Nephron (organoid): ENCODE results near the gene OSBPL5.

Experiments
- H3K27ac Mint-ChIP-seq, 3 experiments: 2 replicates each; pipeline ENCODE4 v1.8.0; 2020; ENCODE audit warnings: mixed read lengths in 3 of 3, mild to moderate bottlenecking in 2 of 3, moderate library complexity in 1 of 3
- H3K27me3 Mint-ChIP-seq: 2 replicates; pipeline ENCODE4 v1.8.0; 2021; ENCODE audit warnings: low read depth, mild to moderate bottlenecking, moderate library complexity, mixed read lengths
- H3K36me3 Mint-ChIP-seq: 2 replicates; pipeline ENCODE4 v1.8.0; 2020; ENCODE audit warnings: low read depth, mixed read lengths
- H3K4me1 Mint-ChIP-seq: 2 replicates; pipeline ENCODE4 v1.8.0; 2020; ENCODE audit warnings: mixed read lengths
- H3K4me3 Mint-ChIP-seq, 3 experiments: 2 replicates each; pipeline ENCODE4 v1.8.0; 2020; ENCODE audit warnings: mild to moderate bottlenecking in 3 of 3, mixed read lengths in 3 of 3, moderate library complexity in 2 of 3
- H3K9me3 Mint-ChIP-seq: 2 replicates; pipeline ENCODE4 v1.8.0; 2020; ENCODE audit warnings: mixed read lengths
- CTCF ChIP-seq, 3 experiments: fragments of 200-600 bp; sonication (generic); IDR thresholded peaks; one replicate each; pipeline ENCODE4 v1.5.0; 2021; ENCODE audit warnings: antibody characterized with exemption in 3 of 3; ENCODE audit not compliant: unreplicated experiment in 3 of 3

The OSBPL5 gene

GRCh38 chr11:3046190-3046589, 118.9 kb downstream of the OSBPL5 start:
- Mint-ChIP-seq H3K27ac (no peak overlapping the region), H3K4me3 (no peak overlapping the region), H3K4me1 (peaks cover 5% of the 10 kb centered on the region), H3K27me3 (no peaks in the 10 kb centered on the region), H3K36me3 (peaks cover 5% of the 10 kb centered on the region), H3K9me3 (no peaks in the 10 kb centered on the region)
- TF ChIP-seq CTCF (IDR thresholded peaks at IDR 0.05; ENCODE audit: unreplicated experiment in 3 of 3), result no peak

DNA sequence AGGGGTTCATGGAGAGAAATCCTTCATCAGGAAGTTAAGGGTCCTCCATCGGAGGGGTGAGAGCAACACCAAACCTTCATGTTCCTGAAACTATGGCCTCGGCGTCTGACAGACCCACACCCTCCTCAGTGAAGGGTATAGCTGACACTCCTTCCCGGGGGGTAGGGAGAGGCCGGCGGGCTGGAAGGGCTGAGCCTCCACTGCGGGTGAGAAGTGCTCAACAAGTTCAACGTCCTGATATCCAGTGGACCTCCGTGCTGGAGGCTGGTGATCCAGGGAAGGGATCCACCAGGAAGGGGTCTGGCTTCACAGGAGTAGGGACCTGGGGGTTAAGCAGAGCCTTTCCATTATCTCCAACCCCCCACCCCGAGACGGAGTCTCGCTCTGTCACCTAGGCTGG, 120.2 kb downstream of the OSBPL5 start:
- no peak for TF ChIP-seq CTCF (IDR thresholded peaks at IDR 0.05; ENCODE audit: unreplicated experiment in 3 of 3)
- Mint-ChIP-seq H3K27ac (no peak overlapping the region), H3K27me3 (no peaks in the 10 kb centered on the region), H3K36me3 (peaks cover 11% of the 10 kb centered on the region), H3K4me3 (no peak overlapping the region), H3K9me3 (no peaks in the 10 kb centered on the region), H3K4me1 (peaks cover 5% of the 10 kb centered on the region)

- Mint-ChIP-seq H3K36me3 (peaks cover 18% of the 10 kb centered on the region), H3K4me3 (no peak overlapping the region), H3K9me3 (no peaks in the 10 kb centered on the region), H3K27me3 (no peaks in the 10 kb centered on the region), H3K4me1 (no peaks in the 10 kb centered on the region), H3K27ac (no peak overlapping the region)
- TF ChIP-seq CTCF (IDR thresholded peaks at IDR 0.05; ENCODE audit: unreplicated experiment in 3 of 3), result no peak
Measured at GRCh38 chr11:3044004-3044403, 121.1 kb downstream of the OSBPL5 start.

- Mint-ChIP-seq H3K36me3 (peaks cover 18% of the 10 kb centered on the region), H3K27ac (no peak overlapping the region), H3K9me3 (no peaks in the 10 kb centered on the region), H3K4me3 (no peak overlapping the region), H3K4me1 (no peaks in the 10 kb centered on the region), H3K27me3 (no peaks in the 10 kb centered on the region)
- no peak for TF ChIP-seq CTCF (IDR thresholded peaks at IDR 0.05; ENCODE audit: unreplicated experiment in 3 of 3)
Measured at GRCh38 chr11:3043315-3043871, 121.7 kb downstream of the OSBPL5 start.

- Mint-ChIP-seq H3K27me3 (no peaks in the 10 kb centered on the region), H3K4me3 (no peak overlapping the region)
Measured at GRCh38 chr11:3042496-3043314, 122.4 kb downstream of the OSBPL5 start.

More at GRCh38 chr11:3042496-3043314, 122.4 kb downstream of the OSBPL5 start:
- Mint-ChIP-seq H3K27ac (no peak overlapping the region), H3K9me3 (no peaks in the 10 kb centered on the region), H3K4me1 (no peaks in the 10 kb centered on the region), H3K36me3 (peaks cover 18% of the 10 kb centered on the region)
- TF ChIP-seq CTCF (IDR thresholded peaks at IDR 0.05; ENCODE audit: unreplicated experiment in 3 of 3), result no peak
